ENCODE measurements around the gene DCLK3.
A peak's percentile ranks its signal among the peaks of the same experiment; 100 is the strongest.

The DCLK3 gene

GRCh38 chr3:36707623-36708409 lies 56.5 kb downstream of the DCLK3 start:
- Mint-ChIP-seq H3K27ac (no peak overlapping the region), H3K27me3 (no peaks in the 10 kb centered on the region), H3K4me1 (ENCODE audit: low read depth) (peaks cover 6% of the 10 kb centered on the region), H3K9me3 (no peaks in the 10 kb centered on the region), H3K4me3 (no peak overlapping the region), H3K36me3 (ENCODE audit: low read depth) (no peaks in the 10 kb centered on the region)
- DNase-seq: no peak

GRCh38 chr3:36705015-36705414 lies 59.3 kb downstream of the DCLK3 start:
- no peak overlapping the region for H3K27ac Mint-ChIP-seq
- no peaks in the 10 kb centered on the region for H3K36me3 Mint-ChIP-seq (ENCODE audit: low read depth)
- peaks cover 6% of the 10 kb centered on the region for H3K4me1 Mint-ChIP-seq (ENCODE audit: low read depth)
- no peak overlapping the region for H3K4me3 Mint-ChIP-seq
- H3K27me3 Mint-ChIP-seq: no peaks in the 10 kb centered on the region
- H3K9me3 Mint-ChIP-seq: no peaks in the 10 kb centered on the region
- DNase-seq: no peak

- no peak for DNase-seq
- peaks cover 6% of the 10 kb centered on the region for H3K4me1 Mint-ChIP-seq (ENCODE audit: low read depth)
- no peaks in the 10 kb centered on the region for H3K36me3 Mint-ChIP-seq (ENCODE audit: low read depth)
- H3K4me3 Mint-ChIP-seq: no peak overlapping the region
- H3K27me3 Mint-ChIP-seq: no peaks in the 10 kb centered on the region
- H3K9me3 Mint-ChIP-seq: no peaks in the 10 kb centered on the region
- no peak overlapping the region for H3K27ac Mint-ChIP-seq
Measured at GRCh38 chr3:36704280-36704679, 60.1 kb downstream of the DCLK3 start.

- DNase-seq: no peak
- H3K4me1 Mint-ChIP-seq (ENCODE audit: low read depth): no peaks in the 10 kb centered on the region
- no peaks in the 10 kb centered on the region for H3K27me3 Mint-ChIP-seq
- H3K4me3 Mint-ChIP-seq: no peak overlapping the region
- no peak overlapping the region for H3K27ac Mint-ChIP-seq
- H3K36me3 Mint-ChIP-seq (ENCODE audit: low read depth): no peaks in the 10 kb centered on the region
- H3K9me3 Mint-ChIP-seq: no peaks in the 10 kb centered on the region
Measured at GRCh38 chr3:36701249-36701572, 63.1 kb downstream of the DCLK3 start.

- Mint-ChIP-seq H3K4me3 (no peak overlapping the region), H3K27ac (no peak overlapping the region), H3K27me3 (no peaks in the 10 kb centered on the region), H3K4me1 (ENCODE audit: low read depth) (no peaks in the 10 kb centered on the region), H3K9me3 (no peaks in the 10 kb centered on the region), H3K36me3 (ENCODE audit: low read depth) (no peaks in the 10 kb centered on the region)
- peak; percentile 38 for DNase-seq
Measured at GRCh38 chr3:36700537-36701248, 63.7 kb downstream of the DCLK3 start.

GRCh38 chr3:36698314-36698713 lies 66.0 kb downstream of the DCLK3 start:
- H3K27ac Mint-ChIP-seq: no peak overlapping the region
- H3K4me3 Mint-ChIP-seq: no peak overlapping the region
- no peaks in the 10 kb centered on the region for H3K36me3 Mint-ChIP-seq (ENCODE audit: low read depth)
- H3K9me3 Mint-ChIP-seq: no peaks in the 10 kb centered on the region
- H3K4me1 Mint-ChIP-seq (ENCODE audit: low read depth): no peaks in the 10 kb centered on the region
- H3K27me3 Mint-ChIP-seq: no peaks in the 10 kb centered on the region
- no peak for DNase-seq

GRCh38 chr3:36697229-36698001 lies 66.9 kb downstream of the DCLK3 start:
- H3K27ac Mint-ChIP-seq: no peak overlapping the region
- H3K4me3 Mint-ChIP-seq: no peak overlapping the region

GRCh38 chr3:36696799-36697198 lies 67.6 kb downstream of the DCLK3 start:
- Mint-ChIP-seq H3K4me1 (ENCODE audit: low read depth) (no peaks in the 10 kb centered on the region), H3K9me3 (no peaks in the 10 kb centered on the region), H3K36me3 (ENCODE audit: low read depth) (no peaks in the 10 kb centered on the region), H3K27me3 (no peaks in the 10 kb centered on the region), H3K4me3 (no peak overlapping the region), H3K27ac (no peak overlapping the region)
- DNase-seq: no peak

More at GRCh38 chr3:36697229-36698001, 66.9 kb downstream of the DCLK3 start:
- no peaks in the 10 kb centered on the region for H3K36me3 Mint-ChIP-seq (ENCODE audit: low read depth)
- no peaks in the 10 kb centered on the region for H3K4me1 Mint-ChIP-seq (ENCODE audit: low read depth)
- no peaks in the 10 kb centered on the region for H3K9me3 Mint-ChIP-seq
- no peak for DNase-seq
- no peaks in the 10 kb centered on the region for H3K27me3 Mint-ChIP-seq

GRCh38 chr3:36695769-36696137 lies 68.6 kb downstream of the DCLK3 start:
- Mint-ChIP-seq H3K27ac (no peak overlapping the region), H3K36me3 (ENCODE audit: low read depth) (no peaks in the 10 kb centered on the region)
- no peak for DNase-seq

GRCh38 chr3:36695113-36695768 lies 69.1 kb downstream of the DCLK3 start:
- no peak overlapping the region for H3K4me3 Mint-ChIP-seq
- H3K4me1 Mint-ChIP-seq (ENCODE audit: low read depth): no peaks in the 10 kb centered on the region
- no peaks in the 10 kb centered on the region for H3K36me3 Mint-ChIP-seq (ENCODE audit: low read depth)
- H3K27me3 Mint-ChIP-seq: no peaks in the 10 kb centered on the region
- no peak for DNase-seq
- no peaks in the 10 kb centered on the region for H3K9me3 Mint-ChIP-seq
- no peak overlapping the region for H3K27ac Mint-ChIP-seq

More at GRCh38 chr3:36695769-36696137, 68.6 kb downstream of the DCLK3 start:
- Mint-ChIP-seq H3K9me3 (no peaks in the 10 kb centered on the region), H3K27me3 (no peaks in the 10 kb centered on the region), H3K4me3 (no peak overlapping the region), H3K4me1 (ENCODE audit: low read depth) (no peaks in the 10 kb centered on the region)

- DNase-seq: no peak
- Mint-ChIP-seq H3K4me3 (no peak overlapping the region), H3K27me3 (no peaks in the 10 kb centered on the region), H3K27ac (no peak overlapping the region), H3K9me3 (no peaks in the 10 kb centered on the region), H3K4me1 (ENCODE audit: low read depth) (no peaks in the 10 kb centered on the region), H3K36me3 (ENCODE audit: low read depth) (no peaks in the 10 kb centered on the region)
Measured at GRCh38 chr3:36693670-36694069, 70.7 kb downstream of the DCLK3 start.

GRCh38 chr3:36689560-36689959 lies 74.8 kb downstream of the DCLK3 start:
- no peak overlapping the region for H3K27ac Mint-ChIP-seq
- no peaks in the 10 kb centered on the region for H3K9me3 Mint-ChIP-seq
- no peaks in the 10 kb centered on the region for H3K4me1 Mint-ChIP-seq (ENCODE audit: low read depth)

GRCh38 chr3:36688815-36689214 lies 75.5 kb downstream of the DCLK3 start:
- Mint-ChIP-seq H3K9me3 (no peaks in the 10 kb centered on the region), H3K36me3 (ENCODE audit: low read depth) (no peaks in the 10 kb centered on the region), H3K4me3 (no peak overlapping the region), H3K4me1 (ENCODE audit: low read depth) (no peaks in the 10 kb centered on the region), H3K27me3 (no peaks in the 10 kb centered on the region), H3K27ac (no peak overlapping the region)
- no peak for DNase-seq

More at GRCh38 chr3:36689560-36689959, 74.8 kb downstream of the DCLK3 start:
- no peak overlapping the region for H3K4me3 Mint-ChIP-seq
- no peaks in the 10 kb centered on the region for H3K27me3 Mint-ChIP-seq
- no peak for DNase-seq
- H3K36me3 Mint-ChIP-seq (ENCODE audit: low read depth): no peaks in the 10 kb centered on the region

- Mint-ChIP-seq H3K4me1 (ENCODE audit: low read depth) (no peaks in the 10 kb centered on the region), H3K4me3 (no peak overlapping the region), H3K36me3 (ENCODE audit: low read depth) (no peaks in the 10 kb centered on the region), H3K9me3 (no peaks in the 10 kb centered on the region), H3K27ac (no peak overlapping the region), H3K27me3 (no peaks in the 10 kb centered on the region)
- no peak for DNase-seq
Measured at GRCh38 chr3:36686516-36686915, 77.8 kb downstream of the DCLK3 start.
